ENCODE measurements around the gene TPSG1. TPM values are rescaled to one million over a fixed set of nuclear protein-coding genes. Genes with fewer than 3 reads are reported as not detected.

The TPSG1 gene
- total RNA-seq, 1 experiment from 2014 or later = not detected

DNA sequence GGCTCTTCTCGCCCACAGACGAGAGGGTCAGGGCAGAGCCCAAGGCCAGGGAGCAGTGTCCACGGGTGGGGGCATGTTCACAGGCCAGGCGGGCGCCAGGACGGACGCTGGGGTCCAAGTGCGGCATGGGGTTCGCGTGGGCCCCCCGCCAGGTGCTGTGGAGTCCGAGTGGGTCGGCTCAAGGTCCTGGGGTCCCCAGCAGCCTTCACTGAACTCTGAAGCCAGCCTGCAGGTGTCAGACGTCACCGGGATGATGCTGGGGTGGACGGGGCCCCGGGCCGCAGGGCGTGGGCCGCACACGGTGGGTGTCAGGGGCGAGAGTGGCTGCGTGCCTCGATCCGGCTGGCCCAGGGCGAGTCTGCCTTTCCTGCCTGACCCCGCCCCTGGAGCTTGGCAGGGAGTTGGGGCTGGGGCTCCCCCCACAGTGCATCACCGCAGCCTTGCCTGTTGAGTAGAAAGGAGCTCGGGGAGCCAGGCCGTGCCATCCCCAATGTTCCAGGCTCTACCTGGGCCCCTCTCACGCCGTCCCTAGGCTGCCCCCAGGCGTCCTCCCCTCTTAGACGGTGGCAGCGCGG is 53.1 kb downstream of the TPSG1 start:
- Histone ChIP-seq H2BK20ac (ENCODE audit: low read depth, low read length, poor library complexity, severe bottlenecking) (no peak overlapping the region), H3K79me2 (ENCODE audit: insufficient read depth, low read length) (no peaks in the 10 kb centered on the region), H2BK5ac (ENCODE audit: insufficient read length, low read length) (no peak overlapping the region), H3K56ac (ENCODE audit: insufficient read length, low read depth, low read length) (no peak overlapping the region), H3K4me2 (ENCODE audit: insufficient read depth, insufficient read length, low read length) (no peak overlapping the region), H3K27ac (ENCODE audit: insufficient read length, low read depth, low read length) (no peak overlapping the region), H2BK15ac (ENCODE audit: low read depth, low read length) (no peak overlapping the region), H3K14ac (ENCODE audit: insufficient read depth, low read length) (no peak overlapping the region), H2AK5ac (ENCODE audit: insufficient read length, low read length) (no peak overlapping the region), H3K27me3 (ENCODE audit: insufficient read depth, low read length) (no peaks in the 10 kb centered on the region), H2AFZ (ENCODE audit: low read length) (no peak overlapping the region), H3K4me1 (ENCODE audit: insufficient read depth, low read length) (no peaks in the 10 kb centered on the region), H4K91ac (ENCODE audit: insufficient read length, low read depth, low read length) (no peak overlapping the region), H3K23ac (ENCODE audit: insufficient read length, low read depth, low read length) (no peak overlapping the region), H4K20me1 (ENCODE audit: control insufficient read depth, insufficient read depth, insufficient read length) (no peaks in the 10 kb centered on the region), H3K23me2 (ENCODE audit: insufficient read length, low read depth, low read length, poor library complexity, severe bottlenecking) (no peaks in the 10 kb centered on the region), H3T11ph (ENCODE audit: low read length) (no peak overlapping the region), H4K8ac (replicated peaks; ENCODE audit: insufficient read length, low read depth, low read length) (no peak overlapping the region), H4K5ac (ENCODE audit: insufficient read length, low read depth, low read length) (no peak overlapping the region), H3K18ac (ENCODE audit: insufficient read length, low read depth, low read length) (no peak overlapping the region), H3K4ac (ENCODE audit: low read depth, low read length) (no peak overlapping the region), H3K79me1 (ENCODE audit: insufficient read depth, low read depth, low read length, poor library complexity, severe bottlenecking) (no peaks in the 10 kb centered on the region), H2BK120ac (ENCODE audit: low read depth, low read length, poor library complexity, severe bottlenecking) (no peak overlapping the region), H3K9me3 (ENCODE audit: control insufficient read depth, low read depth, low read length) (no peaks in the 10 kb centered on the region), H2BK12ac (ENCODE audit: insufficient read length, low read depth, low read length) (no peak overlapping the region), H3K9ac (ENCODE audit: extremely low read depth, insufficient read length, low read length) (no peak overlapping the region)
- no peak overlapping the region for H3K4me3 Mint-ChIP-seq
- no peak overlapping the region for H3K27ac Mint-ChIP-seq
- H3K9me3 Mint-ChIP-seq = no peaks in the 10 kb centered on the region
- no peak for DNase-seq
- peaks cover 0 to 10% of the 10 kb centered on the region in 2 experiments; a peak in 2 of 4 replicates for H3K4me1 Mint-ChIP-seq
- TF ChIP-seq, protein P1, sequence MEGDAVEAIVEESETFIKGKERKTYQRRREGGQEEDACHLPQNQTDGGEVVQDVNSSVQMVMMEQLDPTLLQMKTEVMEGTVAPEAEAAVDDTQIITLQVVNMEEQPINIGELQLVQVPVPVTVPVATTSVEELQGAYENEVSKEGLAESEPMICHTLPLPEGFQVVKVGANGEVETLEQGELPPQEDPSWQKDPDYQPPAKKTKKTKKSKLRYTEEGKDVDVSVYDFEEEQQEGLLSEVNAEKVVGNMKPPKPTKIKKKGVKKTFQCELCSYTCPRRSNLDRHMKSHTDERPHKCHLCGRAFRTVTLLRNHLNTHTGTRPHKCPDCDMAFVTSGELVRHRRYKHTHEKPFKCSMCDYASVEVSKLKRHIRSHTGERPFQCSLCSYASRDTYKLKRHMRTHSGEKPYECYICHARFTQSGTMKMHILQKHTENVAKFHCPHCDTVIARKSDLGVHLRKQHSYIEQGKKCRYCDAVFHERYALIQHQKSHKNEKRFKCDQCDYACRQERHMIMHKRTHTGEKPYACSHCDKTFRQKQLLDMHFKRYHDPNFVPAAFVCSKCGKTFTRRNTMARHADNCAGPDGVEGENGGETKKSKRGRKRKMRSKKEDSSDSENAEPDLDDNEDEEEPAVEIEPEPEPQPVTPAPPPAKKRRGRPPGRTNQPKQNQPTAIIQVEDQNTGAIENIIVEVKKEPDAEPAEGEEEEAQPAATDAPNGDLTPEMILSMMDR (conservative IDR thresholded peaks at IDR 0.05) = no peak
- H3K27me3 Mint-ChIP-seq (ENCODE audit: low read depth) = no peaks in the 10 kb centered on the region
- no CpG with 5 or more reads among the region's 36 CpGs for WGBS (ENCODE audit: extremely low coverage, insufficient read length, low lambda C conversion rate)
- H3K36me3 Mint-ChIP-seq (ENCODE audit: insufficient read depth in 1 of 3, low read depth in 3 of 3) = peaks cover 0 to 1% (median 0%) of the 10 kb centered on the region in 3 experiments; a peak in 3 of 7 replicates

Other genes with a start within 250 kb of the TPSG1 start
- gene SOX8, start 243.5 kb downstream of the TPSG1 start, total RNA-seq (2021) = 8.9 and 9.6 TPM in 2 replicates
- gene SSTR5, start 152.5 kb downstream of the TPSG1 start, total RNA-seq (2021) = 0.22 and 0.37 TPM in 2 replicates
- not detected in 2 replicates for gene C1QTNF8, start 129.0 kb downstream of the TPSG1 start, total RNA-seq (2021)
- gene CACNA1H, start 72.2 kb downstream of the TPSG1 start, total RNA-seq (2021) = 41.9 and 43.3 TPM in 2 replicates
- not detected in 2 replicates for gene TPSB2, start 4.9 kb upstream of the TPSG1 start, total RNA-seq (2021)
- gene TPSAB1, start 15.4 kb upstream of the TPSG1 start, total RNA-seq (2021) = not detected in 2 replicates
- gene TPSD1, start 30.8 kb upstream of the TPSG1 start, total RNA-seq (2021) = not detected in 2 replicates
- 286 and 290 TPM in 2 replicates for gene UBE2I, start 84.4 kb upstream of the TPSG1 start, total RNA-seq (2021)
- gene BAIAP3, start 108.4 kb upstream of the TPSG1 start, total RNA-seq (2021) = 5.9 and 6.8 TPM in 2 replicates
- gene TSR3, start 126.6 kb upstream of the TPSG1 start, total RNA-seq (2021) = 58.8 and 65.0 TPM in 2 replicates
- gene GNPTG, start 126.7 kb upstream of the TPSG1 start, total RNA-seq (2021) = 29.4 and 29.7 TPM in 2 replicates
- gene UNKL, start 189.4 kb upstream of the TPSG1 start, total RNA-seq (2021) = 32.0 and 33.3 TPM in 2 replicates
- gene UQCC4, start 195.5 kb upstream of the TPSG1 start, total RNA-seq (2021) = 11.4 and 12.3 TPM in 2 replicates
- not detected in 2 replicates for gene PERCC1, start 205.8 kb upstream of the TPSG1 start, total RNA-seq (2021)
- 1.3 and 2.0 TPM in 2 replicates for gene CCDC154, start 219.3 kb upstream of the TPSG1 start, total RNA-seq (2021)
- gene CLCN7, start 249.8 kb upstream of the TPSG1 start, total RNA-seq (2021) = 70.0 and 75.3 TPM in 2 replicates

All from H9 (cell line).